Right lobe of liver (tissue), 6 donors: ENCODE measurements around the gene TAS2R13. TPM values are rescaled to one million over a fixed set of nuclear protein-coding genes. Genes with fewer than 3 reads are reported as not detected.

Experiments used
- ATAC-seq, 4 donors: fragments of 200-7000 bp; cut with Tn5 transposase; one replicate each; pipeline ENCODE4 v1.9.1; 2020; ENCODE audit warnings: mild to moderate bottlenecking in 4 of 4, moderate library complexity in 4 of 4
- DNase-seq, 3 donors: peaks; one replicate each; pipeline ENCODE4 v3.0.0-alpha.2; 2020
- H3K27ac ChIP-seq, 3 donors: fragments of 200-600 bp; one replicate each; pipeline ENCODE4 v1.8.0; 2022
- H3K27me3 ChIP-seq, 2 donors: fragments of 200-600 bp; one replicate each; pipeline ENCODE4 v1.8.0; 2022
- H3K36me3 ChIP-seq, 4 donors: fragments of 200-600 bp; sonication (generic) in 1 of 4; one replicate each; pipeline versions ENCODE4 v1.5.1 to v1.8.0; 2017 to 2022; ENCODE audit warnings: control low read depth in 1 of 4
- H3K4me1 ChIP-seq, 4 donors: fragments of 200-600 bp; sonication (generic) in 1 of 4; one replicate each; pipeline versions ENCODE4 v1.5.1 to v1.8.0; 2017 to 2022; ENCODE audit warnings: control low read depth in 1 of 4
- H3K4me3 ChIP-seq, 3 donors: fragments of 200-600 bp; one replicate each; pipeline ENCODE4 v1.8.0; 2022
- H3K9me3 ChIP-seq, 4 donors: fragments of 200-600 bp; sonication (generic) in 1 of 4; one replicate each; pipeline versions ENCODE4 v1.5.1 to v1.8.0; 2017 to 2022; ENCODE audit warnings: control low read depth in 1 of 4
- CTCF ChIP-seq, 4 donors: fragments of 200-600 bp in 3 of 4; fragments of 450-650 bp in 1 of 4; IDR thresholded peaks; one replicate each; pipeline versions ENCODE4 v1.5.1 to v1.8.0; 2016 to 2022; ENCODE audit warnings: antibody characterized with exemption in 4 of 4, mild to moderate bottlenecking in 2 of 4
- POLR2A ChIP-seq: fragments of 450-650 bp; IDR thresholded peaks from one replicate; pipeline ENCODE4 v1.6.1; 2017; ENCODE audit warnings: antibody characterized with exemption, mild to moderate bottlenecking
- WGBS: methylation state at CpG from one replicate; pipeline ENCODE4 v1.1.6; 2018; ENCODE audit warnings: low coverage, low lambda C conversion rate; ENCODE audit not compliant: insufficient coverage; ENCODE audit errors: missing lambda C conversion rate; 5-methylcytosine and 5-hydroxymethylcytosine counted together
- intact Hi-C, 2 donors: fragments of 100-400 bp; cut with DNase I; formaldehyde crosslinking; loops; one replicate each; pipeline versions ENCODE4 v1.11.2 to v1.14.1; 2022
- total RNA-seq, 6 experiments: library from RNA; depleted of rRNA in 2 of 6; stranded (reverse); fragments of >200 nt in 2 of 6; fragmentation: NEBNext Ultra II Directional in 3 of 6; extraction: Animal tissue kit (Norgen Biotek cat#: 25700) in 3 of 6; gene quantifications; one replicate each; pipeline versions ENCODE4 v1.1.0 to v1.2.4, GENCODE V29; 2016 to 2023
- donor health status: DM: no; HTN: yes; CAD: no.
- donor health status: DM: no; HTN: no; CAD: no.
- donor health status: DM: no; HTN: no; CAD: no.
- donor health status: DM: no; HTN: yes; CAD: no.
- donor health status: DM: no; HTN: yes; CAD: no.

Gene TAS2R13
- total RNA-seq, 6 experiments from 2014 or later: 0.51 to 2.4 (median 0.81) TPM

GRCh38 chr12:10863512-10864218 lies 45.7 kb downstream of the TAS2R13 start:
- Histone ChIP-seq H3K4me3 (no peak overlapping the region), H3K27ac (no peak overlapping the region), H3K36me3 (no peaks in the 10 kb centered on the region), H3K4me1 (no peaks in the 10 kb centered on the region), H3K9me3 (no peaks in the 10 kb centered on the region), H3K27me3 (no peaks in the 10 kb centered on the region)
- DNase-seq (no peak), ATAC-seq (no peak)
- no peak for TF ChIP-seq POLR2A
- no peak for TF ChIP-seq CTCF (IDR thresholded peaks at IDR 0.05)
- 88% methylated on average over 2 of the region's 2 CpGs for WGBS
- intact Hi-C loops: no loop called here

GRCh38 chr12:10861366-10861765 lies 48.0 kb downstream of the TAS2R13 start:
- ATAC-seq (no peak), DNase-seq (no peak)
- Histone ChIP-seq H3K36me3 (no peaks in the 10 kb centered on the region), H3K27me3 (no peaks in the 10 kb centered on the region), H3K4me3 (no peak overlapping the region), H3K27ac (no peak overlapping the region), H3K4me1 (no peaks in the 10 kb centered on the region), H3K9me3 (no peaks in the 10 kb centered on the region)
- TF ChIP-seq POLR2A (no peak), CTCF (IDR thresholded peaks at IDR 0.05) (no peak)
- intact Hi-C loops: no loop called here
- WGBS: 56% methylated on average over 2 of the region's 2 CpGs

Other genes starting within 250 kb of the TAS2R13 start
- gene STYK1, start 235.5 kb downstream of the TAS2R13 start, total RNA-seq: not detected
- gene YBX3, start 186.2 kb downstream of the TAS2R13 start, total RNA-seq: 10 to 100 TPM; 16.0 to 34.2 (median 23.2) TPM
- not detected for gene TAS2R7, start 106.9 kb downstream of the TAS2R13 start, total RNA-seq
- gene TAS2R8, start 102.3 kb downstream of the TAS2R13 start, total RNA-seq: not detected
- gene TAS2R9, start 99.4 kb downstream of the TAS2R13 start, total RNA-seq: not detected
- gene TAS2R10, start 83.2 kb downstream of the TAS2R13 start, total RNA-seq: under 1 TPM in 3 of 6 experiments, not detected in 3; 0.37 to 0.65 (median 0.39) TPM
- 1 to 10 TPM in 2 of 6 experiments, under 1 TPM in 4; 0.68 to 1.6 (median 0.99) TPM for gene PRR4, start 60.1 kb downstream of the TAS2R13 start, total RNA-seq
- gene PRH1, start 25.3 kb downstream of the TAS2R13 start, total RNA-seq: 10 to 100 TPM in 3 of 6 experiments, 1 to 10 TPM in 3; 6.7 to 20.3 (median 10.1) TPM
- gene PRH2, start 19.7 kb upstream of the TAS2R13 start, total RNA-seq: not detected
- gene TAS2R14, start 29.7 kb upstream of the TAS2R13 start, total RNA-seq: 1 to 10 TPM in 3 of 6 experiments, under 1 TPM in 3; 0.81 to 4.2 (median 1.6) TPM
- gene TAS2R50, start 77.3 kb upstream of the TAS2R13 start, total RNA-seq: 1 to 10 TPM in 2 of 6 experiments, under 1 TPM in 4; 0.60 to 1.7 (median 0.78) TPM
- 1 to 10 TPM in 4 of 6 experiments, under 1 TPM in 2; 0.46 to 3.0 (median 1.6) TPM for gene TAS2R20, start 88.7 kb upstream of the TAS2R13 start, total RNA-seq
- gene TAS2R19, start 113.1 kb upstream of the TAS2R13 start, total RNA-seq: 1 to 10 TPM; 1.1 to 3.8 (median 1.8) TPM
- gene TAS2R31, start 121.8 kb upstream of the TAS2R13 start, total RNA-seq: 1 to 10 TPM in 5 of 6 experiments, under 1 TPM in 1; 0.95 to 4.9 (median 2.3) TPM
- gene TAS2R46, start 152.7 kb upstream of the TAS2R13 start, total RNA-seq: 1 to 10 TPM in 3 of 6 experiments, under 1 TPM in 3; 0.51 to 2.6 (median 0.88) TPM
- gene TAS2R43, start 182.8 kb upstream of the TAS2R13 start, total RNA-seq: 1 to 10 TPM in 2 of 6 experiments, under 1 TPM in 3, not detected in 1; 0.37 to 2.8 (median 0.49) TPM
- 1 to 10 TPM; 1.2 to 5.1 (median 2.0) TPM for gene TAS2R30, start 225.1 kb upstream of the TAS2R13 start, total RNA-seq